ENCODE data around the gene GLP2R. TPM values are rescaled to one million over a fixed set of nuclear protein-coding genes. Genes with fewer than 3 reads are reported as not detected.

GLP2R gene
- polyA plus RNA-seq, 4 donors, result not detected

DNA sequence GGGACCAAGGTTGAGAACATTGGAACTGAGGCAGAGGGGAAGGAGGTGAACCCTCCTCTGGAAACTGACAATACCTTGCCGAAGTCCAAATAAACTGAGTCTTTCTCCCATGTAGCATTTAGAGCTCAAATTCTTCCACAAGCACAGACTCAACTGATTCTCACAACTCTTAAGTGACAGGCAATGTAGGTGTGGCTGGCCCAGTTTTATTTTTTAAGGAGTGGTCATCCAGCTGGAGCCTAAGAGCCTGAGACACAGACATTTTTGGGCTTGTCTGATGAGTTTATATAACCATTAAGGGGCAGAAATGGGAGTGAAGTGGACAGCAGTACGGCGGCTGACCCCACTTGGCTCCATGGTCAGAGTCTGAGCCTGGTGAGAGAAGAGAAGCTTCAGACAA, 68.5 kb downstream of the GLP2R start:
- no peak for DNase-seq (ENCODE audit: low read depth in 4 of 4, low spot score in 2 of 4)

DNA sequence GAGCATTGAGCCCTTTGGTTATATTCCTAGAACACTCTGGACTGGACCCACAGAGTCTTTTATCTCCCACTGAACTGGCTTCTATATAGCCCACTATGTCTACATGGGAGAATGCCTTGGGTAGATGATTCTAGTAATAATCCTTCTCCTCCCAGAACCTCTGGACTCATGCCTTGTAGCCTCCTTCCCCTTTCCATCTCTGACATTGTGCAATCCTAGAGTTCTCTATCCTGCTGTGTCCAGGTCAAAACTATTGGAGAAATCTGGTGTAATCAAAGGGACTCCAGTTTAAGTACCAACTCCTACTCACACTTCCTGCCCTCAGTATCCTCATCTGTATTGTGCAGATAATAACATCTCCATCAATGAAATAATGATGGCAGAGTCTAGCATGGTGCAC, 70.2 kb downstream of the GLP2R start:
- DNase-seq (ENCODE audit: low read depth in 4 of 4, low spot score in 2 of 4), result no peak

DNA sequence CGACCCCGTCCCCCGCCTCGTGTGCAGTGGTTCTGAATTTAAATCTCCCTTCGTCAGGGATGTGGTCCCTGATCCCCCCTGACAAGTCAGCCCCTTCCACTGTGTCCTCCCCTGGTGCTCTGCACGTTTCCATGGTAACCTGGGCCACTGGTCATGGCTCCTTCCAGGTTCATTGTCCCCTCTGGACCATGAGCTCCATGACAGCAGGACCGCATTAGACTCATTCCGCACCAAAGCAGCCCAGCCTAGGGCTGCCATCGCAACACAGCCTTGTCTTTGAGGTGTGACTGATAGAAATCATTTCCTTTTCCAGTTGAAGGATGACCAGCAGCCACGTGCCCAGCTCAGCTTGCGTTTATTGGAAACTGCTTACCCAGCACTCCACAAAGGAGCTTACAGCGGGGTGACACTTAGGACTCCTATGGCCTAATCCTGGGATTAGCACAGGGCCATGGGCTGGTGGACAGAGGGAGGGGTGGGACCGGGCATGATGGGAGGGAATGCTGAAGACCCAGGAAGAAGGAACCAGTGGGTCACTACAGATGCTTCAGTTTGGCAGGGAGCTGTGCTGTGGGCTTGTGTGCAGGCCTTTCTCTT, 71.7 kb downstream of the GLP2R start:
- DNase-seq (ENCODE audit: low read depth in 4 of 4, low spot score in 2 of 4), result no peak

DNA sequence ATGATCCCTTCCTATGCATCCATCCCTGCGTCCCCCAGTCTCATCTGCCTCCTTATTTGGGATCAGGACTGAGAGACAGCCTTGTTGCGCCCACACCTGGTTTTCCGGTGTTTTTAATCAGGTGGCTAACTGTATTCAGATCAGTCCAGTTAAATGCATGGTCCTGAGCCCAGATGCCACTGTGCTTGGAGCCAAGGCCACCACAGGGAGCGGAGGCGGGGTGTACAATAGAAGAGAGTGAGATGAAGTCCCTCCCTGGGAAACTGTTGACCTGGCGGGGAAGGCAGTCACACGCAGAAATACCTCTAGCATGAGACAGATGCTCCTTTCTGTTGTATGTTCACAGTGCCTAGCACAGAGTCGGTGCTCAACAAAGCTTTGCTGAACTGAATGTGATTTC, 73.1 kb downstream of the GLP2R start:
- no peak for DNase-seq (ENCODE audit: low read depth in 4 of 4, low spot score in 2 of 4)

DNA sequence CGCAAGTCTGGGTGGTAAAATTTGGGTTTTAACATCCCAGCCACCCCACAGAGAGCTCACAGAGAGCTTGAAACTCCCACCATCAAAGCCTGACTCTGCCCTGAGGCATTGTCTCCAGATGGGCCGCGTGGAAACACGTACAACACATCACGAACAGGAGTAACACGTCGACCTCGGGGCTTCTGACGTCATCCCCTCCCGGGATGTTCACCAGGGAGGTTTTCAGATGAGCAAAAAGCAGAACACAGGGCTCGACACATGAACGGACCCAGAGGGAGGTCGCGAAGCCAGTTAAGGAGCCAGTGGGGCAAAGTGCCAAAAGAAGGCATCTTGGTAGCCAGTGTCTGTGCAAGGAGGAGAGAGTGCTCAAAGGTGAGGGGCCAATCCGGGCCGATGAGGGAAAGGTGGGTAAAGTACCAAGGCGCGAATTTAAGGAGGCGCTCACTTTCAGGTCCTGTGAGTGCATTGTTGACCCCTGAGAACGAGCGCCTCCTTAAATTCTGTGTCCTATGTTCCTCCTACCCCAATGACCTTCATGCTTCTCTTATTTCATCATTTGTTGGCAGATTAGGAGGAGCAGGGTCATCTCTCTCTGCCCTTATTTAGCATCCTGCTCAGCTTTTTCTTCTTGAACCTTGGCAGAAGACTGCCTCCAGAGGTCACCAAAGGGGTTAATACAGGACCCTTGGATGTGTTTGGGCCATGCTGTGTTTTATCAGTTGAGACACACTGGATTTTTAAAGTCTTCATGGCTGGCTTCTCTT, 73.7 kb downstream of the GLP2R start:
- DNase-seq (ENCODE audit: low read depth in 4 of 4, low spot score in 2 of 4), result no peak

DNA sequence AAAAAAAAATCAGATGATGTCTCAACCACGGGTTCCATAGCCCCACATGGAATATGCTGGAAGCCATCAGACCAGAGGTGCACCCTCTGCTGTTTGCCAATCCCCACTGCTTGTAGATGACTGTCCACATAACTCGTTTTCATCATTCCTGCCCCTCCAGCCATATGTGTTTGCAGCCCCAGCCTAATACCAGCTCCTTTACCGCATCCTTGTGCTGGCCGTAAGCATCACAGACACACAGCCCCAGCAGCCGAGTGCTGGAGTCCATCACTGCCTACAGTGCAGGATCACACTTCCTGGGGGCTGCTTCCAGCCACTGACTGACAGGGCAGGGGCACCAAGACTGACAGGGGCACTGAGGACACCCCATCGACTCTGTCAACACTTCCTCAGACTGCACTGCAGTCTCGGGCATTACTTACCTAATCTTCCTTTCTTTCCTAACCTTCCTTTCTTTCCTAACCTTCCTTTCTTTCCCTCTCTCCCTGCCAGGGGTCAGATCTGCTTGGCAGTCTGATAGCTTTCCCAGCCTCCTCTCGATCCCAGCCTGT, 74.4 kb downstream of the GLP2R start:
- DNase-seq (ENCODE audit: low read depth in 4 of 4, low spot score in 2 of 4), result no peak

DNA sequence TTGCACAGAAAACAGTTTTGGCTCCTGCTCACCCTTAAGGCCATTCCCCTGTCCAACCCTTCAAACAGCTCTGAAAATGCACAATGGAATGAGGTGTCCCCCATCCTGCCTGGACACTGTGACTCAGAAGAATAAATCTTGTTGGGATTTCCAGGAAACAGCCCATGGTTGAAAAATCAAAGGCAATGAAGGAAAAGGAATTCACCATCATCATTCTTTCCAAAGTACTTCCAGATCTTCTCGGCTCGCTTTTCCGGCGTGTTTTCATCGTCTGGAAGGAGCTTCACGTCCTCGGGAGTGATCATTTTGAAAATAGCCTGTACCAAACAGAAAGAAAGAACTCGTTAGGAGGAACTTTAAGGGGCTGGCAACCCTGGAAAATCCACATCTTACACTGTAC, 75.1 kb downstream of the GLP2R start:
- peak in 2 of 4 donors; percentile 32 to 44 for DNase-seq (ENCODE audit: low read depth in 4 of 4, low spot score in 2 of 4)

DNA sequence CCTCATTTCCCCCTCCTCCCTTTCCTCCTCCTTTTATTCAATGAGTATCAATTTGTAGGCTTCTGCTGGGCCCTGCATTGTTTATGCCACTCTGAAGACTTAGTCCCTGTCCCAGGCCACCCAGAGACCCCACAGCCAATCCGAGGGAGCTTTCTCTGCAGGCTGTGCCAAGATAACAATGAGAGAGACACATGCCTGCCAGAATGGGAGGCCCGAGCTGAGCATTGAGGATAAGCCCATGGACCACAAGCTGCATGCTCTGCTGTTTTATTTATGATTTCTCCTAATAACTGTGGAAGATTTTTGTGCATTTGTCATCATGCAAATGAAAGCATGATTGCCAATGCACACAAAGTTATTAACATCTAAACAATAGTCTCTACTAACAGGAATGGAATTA, 76.4 kb downstream of the GLP2R start:
- no peak for DNase-seq (ENCODE audit: low read depth in 4 of 4, low spot score in 2 of 4)

DNA sequence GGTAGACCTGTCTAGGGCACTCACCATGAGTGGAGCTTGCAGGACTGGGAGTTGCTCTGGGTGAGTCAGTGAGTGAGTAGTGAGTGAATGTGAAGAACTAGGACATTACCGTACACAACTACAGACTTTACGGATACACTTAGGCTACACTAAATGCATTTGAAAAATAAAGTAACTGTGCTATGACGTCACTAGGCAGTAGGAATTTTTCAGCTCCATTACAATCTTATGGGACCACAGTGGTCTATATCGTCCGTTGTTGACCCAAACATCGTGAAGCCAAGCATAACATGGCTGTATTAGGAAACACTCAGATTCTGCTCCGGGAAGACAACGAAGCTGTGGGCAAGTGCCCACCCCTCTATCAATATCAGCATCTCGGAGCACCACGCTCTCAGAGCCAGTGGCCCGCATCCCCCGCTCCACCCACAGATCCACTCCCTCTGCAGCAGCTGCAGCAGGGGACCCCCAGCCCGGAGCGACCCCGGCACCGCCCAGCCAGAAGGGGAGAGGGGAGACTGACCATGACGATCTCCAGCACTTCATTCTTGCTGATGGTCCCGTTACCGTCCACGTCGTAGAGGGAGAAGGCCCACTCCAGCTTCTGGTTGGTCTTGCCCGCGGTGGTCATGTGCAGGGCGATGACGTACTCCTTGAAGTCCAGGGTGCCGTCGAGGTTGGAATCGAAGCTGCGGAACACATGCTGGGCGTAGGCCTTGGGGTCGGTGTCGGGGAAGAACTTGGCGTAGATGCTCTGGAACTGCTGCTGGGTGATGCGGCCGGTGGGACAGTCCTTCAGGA, 78.8 kb downstream of the GLP2R start:
- no peak for DNase-seq (ENCODE audit: low read depth in 4 of 4, low spot score in 2 of 4)

DNA sequence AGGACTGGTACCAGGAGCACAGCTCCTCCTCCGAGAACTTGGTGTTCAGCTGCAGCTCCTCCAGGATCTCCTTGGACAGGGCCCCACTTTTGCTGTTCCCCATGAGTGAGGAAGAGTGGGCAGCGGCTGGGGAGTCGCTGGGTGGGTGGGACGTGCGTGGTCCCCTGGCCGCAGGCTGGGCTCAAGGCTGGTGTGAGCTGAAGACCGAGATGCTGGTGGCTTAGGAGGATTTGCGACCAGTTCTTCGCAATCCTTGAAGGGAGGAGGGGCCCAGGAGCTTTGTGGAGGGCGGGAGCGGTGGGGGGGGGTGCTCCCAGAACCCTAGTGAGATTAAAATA, 79.3 kb downstream of the GLP2R start, which contains the start of gene RCVRN:
TSS of gene RCVRN (minus strand) at position 194 of the 338 bp plus-strand sequence. CDS start at position 103, 91 bp downstream.
- no peak for DNase-seq (ENCODE audit: low read depth in 4 of 4, low spot score in 2 of 4)

DNA sequence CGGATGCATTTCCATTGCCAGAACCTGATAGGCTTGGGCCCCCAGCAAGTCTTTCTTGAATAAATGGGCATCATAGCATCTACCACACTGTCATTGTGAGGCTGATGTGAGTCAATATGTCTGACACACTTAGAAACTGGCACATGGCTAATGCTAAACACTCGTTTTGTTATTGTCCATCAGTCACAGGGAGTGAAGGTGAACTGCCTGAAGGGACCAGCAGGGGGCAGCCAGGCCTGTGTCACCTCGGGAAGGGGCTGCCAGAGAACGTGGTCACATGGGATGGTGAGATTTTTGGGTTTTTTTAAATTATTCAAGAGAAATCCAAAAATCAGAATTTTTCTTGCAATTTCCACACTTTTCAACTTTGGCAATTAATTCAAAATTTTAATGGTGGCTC, 80.2 kb downstream of the GLP2R start:
- DNase-seq (ENCODE audit: low read depth in 4 of 4, low spot score in 2 of 4), result no peak

DNA sequence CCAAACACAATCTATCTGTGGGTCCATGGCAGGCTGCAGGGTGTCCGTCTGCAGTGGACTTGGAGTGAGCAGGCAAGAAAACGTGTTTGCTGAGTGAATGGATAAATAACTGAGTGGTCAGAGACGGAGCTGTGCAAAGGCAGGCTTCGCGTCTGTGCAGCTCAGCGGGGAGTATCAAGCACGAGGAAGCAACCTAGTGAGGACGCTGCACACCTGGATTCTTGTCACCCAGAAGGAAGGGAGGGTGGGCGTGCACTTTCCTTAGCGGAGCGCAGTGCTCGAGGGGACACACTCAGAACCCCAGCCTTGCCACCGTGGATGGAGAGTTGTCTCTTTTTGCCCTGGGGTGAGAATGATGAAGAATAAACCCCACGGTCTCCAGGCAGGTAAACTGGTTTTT, 80.9 kb downstream of the GLP2R start:
- no peak for DNase-seq (ENCODE audit: low read depth in 4 of 4, low spot score in 2 of 4)

DNA sequence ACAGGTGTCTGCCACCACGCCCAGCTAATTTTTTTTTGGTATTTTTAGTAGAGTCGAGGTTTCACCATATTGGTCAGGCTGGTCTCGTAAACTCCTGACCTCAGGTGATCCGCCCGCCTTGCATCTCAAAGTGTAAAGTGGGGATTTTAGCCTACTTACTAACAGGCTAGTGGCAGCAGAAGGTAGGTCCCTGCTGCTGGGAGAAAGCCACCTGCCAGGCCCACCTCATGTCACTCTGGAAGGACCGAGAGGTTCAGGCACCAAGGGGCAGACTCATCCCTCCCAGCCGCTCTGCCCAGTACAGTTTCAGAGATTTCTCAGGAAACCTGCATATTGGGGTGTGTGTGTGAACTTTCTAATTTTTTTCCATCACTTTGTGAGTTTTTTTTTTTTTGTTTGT, 81.4 kb downstream of the GLP2R start:
- DNase-seq (ENCODE audit: low read depth in 4 of 4, low spot score in 2 of 4), result no peak

DNA sequence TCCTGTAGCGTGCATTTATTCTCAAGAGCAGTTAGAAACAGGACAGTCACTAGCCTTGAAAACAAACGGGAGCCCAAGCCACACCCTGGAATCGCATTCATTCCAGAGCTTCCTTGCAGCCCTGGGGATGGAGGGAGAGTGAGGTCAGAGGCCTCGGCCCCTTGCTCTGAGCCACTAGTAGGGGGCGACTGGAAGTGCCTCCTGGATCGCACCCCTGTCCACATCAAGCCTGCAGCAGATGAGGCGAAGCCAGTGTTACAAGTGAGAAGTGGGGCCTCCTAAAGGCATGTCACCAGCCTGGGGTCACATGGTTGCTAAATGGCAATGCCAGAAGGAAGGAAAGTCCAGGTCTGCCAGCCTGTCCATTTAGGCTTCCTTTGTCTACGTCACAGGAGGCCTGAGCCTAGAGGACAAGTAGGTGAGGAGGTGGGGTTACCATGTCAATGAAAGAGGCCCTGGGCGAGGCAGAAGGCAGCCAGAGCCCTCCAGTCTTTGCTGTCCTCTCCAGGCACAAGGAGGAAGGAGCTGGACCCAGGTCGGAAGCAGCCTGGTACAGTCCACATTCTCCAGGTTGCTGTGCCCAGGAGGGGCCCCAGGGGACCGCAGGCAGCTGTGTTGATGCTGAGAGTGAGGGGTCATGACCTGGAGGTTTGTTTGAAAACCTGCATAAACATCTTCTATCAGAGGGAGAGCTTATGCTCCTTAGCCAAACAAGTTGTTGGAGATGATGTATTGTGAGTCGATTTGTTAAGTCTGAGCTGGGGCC, 82.3 kb downstream of the GLP2R start:
- no peak for DNase-seq (ENCODE audit: low read depth in 4 of 4, low spot score in 2 of 4)

DNA sequence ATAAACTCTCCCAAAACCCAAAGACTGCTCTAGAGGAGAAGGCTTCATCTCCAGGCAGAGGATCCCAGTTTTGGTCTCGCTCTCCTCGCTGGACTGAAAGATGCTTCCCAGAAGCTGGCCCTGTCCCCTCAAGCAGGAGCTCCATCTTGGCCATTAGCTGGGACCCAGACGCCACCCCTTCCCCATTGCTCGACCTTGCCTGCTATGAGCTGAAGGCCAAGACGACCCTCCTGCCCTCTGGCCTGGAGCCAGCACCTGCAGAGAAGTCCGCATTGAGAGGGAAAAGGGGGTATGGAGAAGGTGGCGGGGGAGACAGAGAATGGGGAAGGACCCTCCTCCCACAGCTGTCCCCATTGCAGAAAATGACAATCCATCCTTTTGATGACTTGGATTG, 82.9 kb downstream of the GLP2R start:
- DNase-seq (ENCODE audit: low read depth in 4 of 4, low spot score in 2 of 4), result no peak

DNA sequence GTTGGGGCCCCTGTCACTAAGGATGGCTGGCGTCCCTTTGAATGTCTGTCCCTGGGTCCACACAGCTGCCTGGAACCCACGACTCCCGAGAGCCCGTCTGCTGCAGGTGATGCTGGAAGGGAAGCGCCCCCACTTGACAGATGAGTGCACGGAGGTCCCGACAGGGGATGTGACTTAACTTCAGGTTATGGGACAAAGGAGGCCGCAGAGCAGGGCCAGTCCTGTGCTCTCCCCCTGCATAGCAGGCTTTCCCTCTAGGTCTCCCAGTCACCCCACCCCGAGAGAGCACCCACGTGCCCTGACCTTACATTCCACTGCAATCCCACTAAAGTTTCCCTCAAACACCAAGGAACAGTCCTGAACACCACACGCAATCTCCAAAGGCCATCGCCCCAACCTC, 85.4 kb downstream of the GLP2R start:
- DNase-seq (ENCODE audit: low read depth in 4 of 4, low spot score in 2 of 4), result no peak

DNA sequence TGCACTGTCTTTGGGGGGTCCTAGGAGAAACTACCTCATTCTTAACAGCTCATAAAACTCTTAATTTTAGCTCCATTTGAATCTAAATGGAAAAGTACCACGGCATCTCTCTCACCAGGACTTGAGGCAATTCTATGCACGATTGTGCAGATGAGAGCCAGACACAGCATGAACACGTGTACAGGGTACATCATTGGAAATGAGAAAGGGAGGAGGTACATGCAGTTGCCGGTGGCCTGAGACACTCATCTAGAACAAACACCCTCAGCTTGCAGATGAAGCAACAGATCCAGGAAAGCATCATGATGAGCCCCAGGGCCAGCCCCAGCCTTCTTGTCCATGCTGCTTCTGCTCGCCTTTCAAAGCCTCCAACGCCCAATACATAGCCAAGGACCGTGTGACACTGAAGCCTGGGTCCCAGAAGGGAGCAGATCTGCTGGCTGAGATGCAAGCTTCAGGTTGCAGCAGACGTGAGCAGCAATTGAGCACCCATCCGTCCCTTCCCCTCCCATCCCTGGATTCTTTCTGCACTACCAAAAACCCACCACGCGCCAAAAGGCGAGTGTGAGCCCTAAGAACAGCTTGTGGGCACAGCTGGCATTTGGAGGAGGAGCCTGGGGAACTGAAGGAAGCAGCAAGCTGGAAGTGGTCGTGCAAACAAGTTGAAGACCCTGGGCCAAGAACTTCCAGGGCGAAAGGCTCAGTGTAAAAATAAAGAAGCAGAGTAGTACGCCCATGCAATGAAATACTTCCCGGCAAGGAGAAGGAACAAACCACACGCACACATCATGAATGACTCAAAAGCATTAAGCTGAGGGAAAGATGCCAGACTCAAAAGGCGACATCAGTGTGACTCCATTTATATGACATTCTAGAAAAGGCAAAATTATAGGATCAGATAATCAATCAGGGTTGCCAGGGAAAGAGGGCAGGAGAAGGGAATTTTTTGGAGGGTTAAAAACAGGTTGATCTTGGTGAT, 86.7 kb downstream of the GLP2R start:
- no peak for DNase-seq (ENCODE audit: low read depth in 4 of 4, low spot score in 2 of 4)

DNA sequence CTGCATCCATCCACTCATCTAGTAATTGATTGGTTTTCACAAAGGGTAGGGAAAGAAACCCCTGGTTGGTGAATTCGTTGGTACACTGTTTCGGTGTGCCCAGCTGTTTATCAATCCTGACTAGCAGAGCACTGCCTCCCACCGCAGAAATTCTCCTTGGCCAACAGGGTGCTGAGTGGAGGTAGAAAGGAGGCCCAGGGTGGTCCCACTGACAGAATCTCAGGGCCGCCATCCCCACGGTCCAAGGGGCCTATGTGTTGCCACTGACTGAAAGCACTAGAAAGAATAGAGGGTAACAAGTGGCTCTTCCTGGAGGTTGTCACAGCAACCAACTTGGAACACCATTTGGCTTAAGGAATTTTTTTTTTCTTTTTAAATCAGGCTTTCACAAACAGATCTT, 87.8 kb downstream of the GLP2R start:
- DNase-seq (ENCODE audit: low read depth in 4 of 4, low spot score in 2 of 4), result no peak

DNA sequence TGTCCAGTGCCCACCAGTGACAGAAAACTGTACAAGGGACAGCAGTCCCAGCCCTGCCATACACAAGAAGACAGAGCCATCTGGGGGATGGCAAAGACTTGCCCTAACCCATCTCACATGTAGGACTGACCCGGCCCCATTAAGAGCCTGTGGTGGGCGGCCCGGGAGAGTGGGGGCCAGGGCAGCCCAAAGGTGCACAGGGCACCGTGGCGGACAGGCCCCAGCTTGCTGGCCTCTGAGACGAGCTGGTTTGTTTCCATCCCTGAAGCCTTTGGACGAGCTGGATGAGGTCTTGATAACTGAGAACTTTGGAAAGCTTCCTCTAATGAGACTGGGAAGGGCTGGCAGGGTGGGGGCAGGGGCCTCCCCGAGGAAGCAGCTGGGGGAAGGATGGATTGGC, 90.4 kb downstream of the GLP2R start:
- DNase-seq (ENCODE audit: low read depth in 4 of 4, low spot score in 2 of 4), result no peak

DNA sequence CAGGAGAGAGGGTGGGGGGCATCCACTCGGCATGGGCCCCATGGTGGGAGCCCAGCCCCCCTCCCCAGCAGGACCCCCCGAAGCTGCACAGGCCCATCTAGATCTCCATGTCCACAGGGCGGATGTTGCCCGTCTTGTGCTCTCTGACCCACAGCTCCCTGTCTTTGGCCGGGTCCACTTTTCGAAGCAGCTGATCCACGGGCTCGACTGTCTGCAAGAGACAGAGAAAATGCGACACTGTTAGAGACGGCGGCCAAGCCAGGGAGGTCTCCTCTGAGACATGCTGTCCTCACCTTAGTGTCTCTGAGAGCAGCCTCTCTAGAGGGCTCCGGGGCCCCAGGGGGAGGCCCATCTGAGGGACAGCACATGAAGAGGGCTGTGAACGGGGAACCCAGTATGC, 91.4 kb downstream of the GLP2R start:
- DNase-seq (ENCODE audit: low read depth in 4 of 4, low spot score in 2 of 4), result no peak
